ENCODE measurements around the gene MSH5.
A peak's percentile ranks its signal among the peaks of the same experiment; 100 is the strongest.

MSH5 gene

GRCh38 chr6:31762356-31762755, 22.6 kb downstream of the MSH5 start, which contains the start of gene SAPCD1:
SAPCD1 (plus strand) TSS chr6:31762656; CDS start chr6:31763055, 399 bp downstream.
- DNase-seq = no peak

- DNase-seq = no peak
These were observed 23.2 kb downstream of the MSH5 start for GRCh38 chr6:31762878-31763618.

GRCh38 chr6:31763619-31763940, 23.8 kb downstream of the MSH5 start:
- no peak for DNase-seq

GRCh38 chr6:31764198-31764597, 24.4 kb downstream of the MSH5 start:
- DNase-seq = no peak

GRCh38 chr6:31765559-31765909, 25.7 kb downstream of the MSH5 start:
- DNase-seq = no peak

- no peak for DNase-seq
These were observed 26.3 kb downstream of the MSH5 start for GRCh38 chr6:31765910-31766794.

GRCh38 chr6:31767096-31767645, 27.4 kb downstream of the MSH5 start:
- no peak for DNase-seq

- DNase-seq = no peak
These were observed 28.8 kb downstream of the MSH5 start for GRCh38 chr6:31768363-31769257.

GRCh38 chr6:31769684-31770371, 30.0 kb downstream of the MSH5 start:
- peak; percentile 84 for DNase-seq

- DNase-seq = no peak
These were observed 31.1 kb downstream of the MSH5 start for GRCh38 chr6:31770860-31771259.

- DNase-seq = no peak
These were observed 32.2 kb downstream of the MSH5 start for GRCh38 chr6:31771992-31772358.

- DNase-seq = no peak
These were observed 35.4 kb downstream of the MSH5 start for GRCh38 chr6:31775184-31775583.

GRCh38 chr6:31775633-31776484, 36.1 kb downstream of the MSH5 start:
- no peak for DNase-seq

GRCh38 chr6:31776485-31776988, 36.7 kb downstream of the MSH5 start:
- DNase-seq = no peak

- peak; percentile 68 for DNase-seq
These were observed 37.3 kb downstream of the MSH5 start, which contains the start of gene VWA7 for GRCh38 chr6:31776989-31777666. VWA7 (minus strand) TSS chr6:31777328; CDS start chr6:31776779, 549 bp downstream.

- no peak for DNase-seq
These were observed 37.9 kb downstream of the MSH5 start for GRCh38 chr6:31777667-31778050.

- no peak for DNase-seq
These were observed 38.4 kb downstream of the MSH5 start for GRCh38 chr6:31778193-31778592.

GRCh38 chr6:31778999-31779885, 39.4 kb downstream of the MSH5 start:
- no peak for DNase-seq

GRCh38 chr6:31779908-31780307, 40.1 kb downstream of the MSH5 start:
- DNase-seq = no peak
